ENCODE data around the gene SASH3. TPM values are rescaled to one million over a fixed set of nuclear protein-coding genes. Genes with fewer than 3 reads are reported as not detected.

The SASH3 gene
- polyA plus RNA-seq, 1 experiment, result not detected

DNA sequence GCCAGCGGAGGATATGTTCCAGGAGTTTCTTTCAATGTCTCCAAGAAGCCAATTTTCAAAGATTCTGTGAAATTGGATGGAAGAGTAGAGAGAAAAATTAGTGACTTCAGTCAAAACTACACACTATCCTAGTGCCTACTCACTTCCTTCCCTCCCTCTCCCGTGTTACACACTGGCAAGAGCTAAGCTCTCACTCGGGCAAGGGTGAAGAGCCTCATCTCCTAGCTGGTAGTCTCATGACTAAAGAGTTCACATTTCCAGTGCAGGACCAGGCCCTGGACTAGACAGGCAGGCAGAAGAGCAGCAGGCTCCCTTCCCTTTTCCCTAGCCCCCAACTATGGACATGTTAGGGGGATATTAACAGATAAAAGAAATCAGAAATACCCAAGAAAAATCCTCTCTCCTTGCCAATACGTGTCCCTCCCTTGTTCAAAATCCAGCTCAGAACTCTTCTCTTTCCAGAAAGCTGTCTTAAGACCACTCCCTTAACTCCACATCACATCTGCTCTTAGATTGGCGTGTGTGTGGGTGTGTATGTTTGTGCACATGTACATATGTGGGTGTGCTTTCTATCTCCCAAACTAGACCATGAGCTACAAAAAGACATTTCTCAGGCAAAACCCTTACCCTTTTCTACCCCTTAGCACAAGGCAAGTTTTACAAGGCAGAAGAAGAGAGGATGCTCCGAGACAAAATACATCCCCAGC is 34.1 kb downstream of the SASH3 start:
- Histone ChIP-seq H3K4me3 (ENCODE audit: low read depth, low read length) (no peak overlapping the region), H3K36me3 (ENCODE audit: control insufficient read depth, insufficient read depth, low read length) (peaks cover 6% of the 10 kb centered on the region), H3K27me3 (ENCODE audit: control insufficient read depth, insufficient read depth, low read length) (no peaks in the 10 kb centered on the region)
- POLR2A ChIA-PET, result no interaction called here
- TF ChIP-seq CTCF (IDR thresholded peaks at IDR 0.05; ENCODE audit: insufficient read depth, low read depth, low read length), result no peak
- DNase-seq (ENCODE audit: low read depth), result no peak
- CTCF ChIA-PET, result no interaction called here

GRCh38 chrX:129818123-129818522 is 38.4 kb downstream of the SASH3 start:
- no peaks in the 10 kb centered on the region for H3K27me3 ChIP-seq (ENCODE audit: control insufficient read depth, insufficient read depth, low read length)
- no peak for DNase-seq (ENCODE audit: low read depth)
- H3K36me3 ChIP-seq (ENCODE audit: control insufficient read depth, insufficient read depth, low read length), result peaks cover 5% of the 10 kb centered on the region; the same call in 1 of the 2 replicates
- ChIA-PET POLR2A (no interaction called here), CTCF (no interaction called here)
- no peak overlapping the region for H3K4me3 ChIP-seq (ENCODE audit: low read depth, low read length)
- no peak for TF ChIP-seq CTCF (IDR thresholded peaks at IDR 0.05; ENCODE audit: insufficient read depth, low read depth, low read length)

DNA sequence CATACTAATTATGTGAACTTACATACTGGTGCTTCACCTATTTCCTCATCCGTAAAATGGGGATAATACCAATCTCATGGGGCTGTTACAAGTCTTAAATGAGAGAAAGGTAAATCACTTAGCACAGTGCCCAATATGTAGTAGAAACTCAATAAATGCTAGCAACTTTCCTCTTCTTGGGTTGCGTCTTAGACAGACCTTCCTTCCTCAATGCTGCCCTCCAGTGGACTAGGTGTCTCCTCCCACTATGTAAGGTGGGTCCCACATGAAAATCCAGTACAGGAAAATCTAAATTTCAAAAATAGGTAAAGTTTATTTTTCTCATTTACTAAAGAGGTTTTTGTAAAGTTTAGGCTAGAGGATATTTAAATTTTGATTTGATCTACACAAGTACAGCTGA is 43.4 kb downstream of the SASH3 start:
- TF ChIP-seq CTCF (IDR thresholded peaks at IDR 0.05; ENCODE audit: insufficient read depth, low read depth, low read length), result peak; percentile 51
- Histone ChIP-seq H3K4me3 (ENCODE audit: low read depth, low read length) (no peak overlapping the region), H3K27me3 (ENCODE audit: control insufficient read depth, insufficient read depth, low read length) (no peaks in the 10 kb centered on the region), H3K36me3 (ENCODE audit: control insufficient read depth, insufficient read depth, low read length) (0 out of 2 replicates have a peak, but pooled peaks cover 2% of the 10 kb centered on the region)
- CTCF ChIA-PET, result interaction anchor here (0.8 to 1.6 kb wide), 3 partner anchors 15 to 97 kb away, joined by 3 to 5 read pairs (median 3); no protein-coding TSS in a partner anchor
- POLR2A ChIA-PET, result no interaction called here
- no peak for DNase-seq (ENCODE audit: low read depth)

GRCh38 chrX:129823522-129823921 is 43.8 kb downstream of the SASH3 start:
- Histone ChIP-seq H3K36me3 (ENCODE audit: control insufficient read depth, insufficient read depth, low read length) (0 out of 2 replicates have a peak, but pooled peaks cover 2% of the 10 kb centered on the region), H3K27me3 (ENCODE audit: control insufficient read depth, insufficient read depth, low read length) (no peaks in the 10 kb centered on the region), H3K4me3 (ENCODE audit: low read depth, low read length) (no peak overlapping the region)
- TF ChIP-seq CTCF (IDR thresholded peaks at IDR 0.05; ENCODE audit: insufficient read depth, low read depth, low read length), result no peak
- POLR2A ChIA-PET, result no interaction called here
- CTCF ChIA-PET, result interaction anchor here (0.8 to 1.6 kb wide), 3 partner anchors 15 to 97 kb away, joined by 3 to 5 read pairs (median 3); no protein-coding TSS in a partner anchor
- no peak for DNase-seq (ENCODE audit: low read depth)

GRCh38 chrX:129824620-129825019 is 44.9 kb downstream of the SASH3 start:
- CTCF ChIA-PET, result no interaction called here
- Histone ChIP-seq H3K4me3 (ENCODE audit: low read depth, low read length) (no peak overlapping the region), H3K36me3 (ENCODE audit: control insufficient read depth, insufficient read depth, low read length) (0 out of 2 replicates have a peak, but pooled peaks cover 2% of the 10 kb centered on the region), H3K27me3 (ENCODE audit: control insufficient read depth, insufficient read depth, low read length) (no peaks in the 10 kb centered on the region)
- TF ChIP-seq CTCF (IDR thresholded peaks at IDR 0.05; ENCODE audit: insufficient read depth, low read depth, low read length), result no peak
- DNase-seq (ENCODE audit: low read depth), result no peak
- POLR2A ChIA-PET, result interaction anchor here (0.7 kb wide), 1 partner anchor 8 kb away, joined by 4 read pairs; no protein-coding TSS in a partner anchor

Measured in BJ (cell line).